SK-N-SH treated with all-trans-retinoic acid at 6 μM for 48 hours (cell line): ENCODE data around the gene KLHL15.

ENCODE experiments used
- ATAC-seq: fragments of 200-7000 bp; cut with Tn5 transposase; 3 replicates; pipeline ENCODE4 v1.9.1; 2020; ENCODE audit warnings: mild to moderate bottlenecking, moderate library complexity
- ARNTL ChIP-seq: fragments of 450-650 bp; formaldehyde crosslinking; IDR thresholded peaks from 2 replicates; pipeline ENCODE4 v1.5.0; 2020; ENCODE audit warnings: low read depth, mild to moderate bottlenecking, moderate library complexity, borderline replicate concordance
- BACH2 ChIP-seq: fragments of 250-450 bp; sonication (Bioruptor Pico); IDR thresholded peaks from 2 replicates; pipeline ENCODE4 v1.9.0; 2021; ENCODE audit warnings: mild to moderate bottlenecking, borderline replicate concordance
- CSDC2 ChIP-seq: fragments of 250-450 bp; sonication (Bioruptor Pico); IDR thresholded peaks from 2 replicates; pipeline ENCODE4 v1.5.0; 2020; ENCODE audit warnings: mild to moderate bottlenecking, moderate library complexity
- ESRRG ChIP-seq: fragments of 250-450 bp; sonication (Bioruptor Pico); IDR thresholded peaks from 2 replicates; pipeline ENCODE4 v1.6.1; 2021; ENCODE audit warnings: mild to moderate bottlenecking
- GLIS3 ChIP-seq: fragments of 250-450 bp; sonication (Bioruptor Pico); IDR thresholded peaks from 2 replicates; pipeline ENCODE4 v1.5.0; 2020; ENCODE audit warnings: mild to moderate bottlenecking, moderate library complexity
- ISL1 ChIP-seq: fragments of 250-450 bp; sonication (Bioruptor Pico); IDR thresholded peaks from 2 replicates; pipeline ENCODE4 v2.1.2; 2022; ENCODE audit warnings: mild to moderate bottlenecking, moderate library complexity
- OSR1 ChIP-seq: fragments of 250-450 bp; sonication (Bioruptor Pico); IDR thresholded peaks from 2 replicates; pipeline ENCODE4 v1.8.0; 2022; ENCODE audit warnings: moderate library complexity, mild to moderate bottlenecking, inconsistent platforms
- PPARA ChIP-seq: fragments of 250-450 bp; sonication (Bioruptor Pico); IDR thresholded peaks from 2 replicates; pipeline ENCODE4 v1.5.0; 2020; ENCODE audit warnings: mild to moderate bottlenecking, borderline replicate concordance
- RARB ChIP-seq: fragments of 250-450 bp; sonication (Bioruptor Pico); IDR thresholded peaks from 2 replicates; pipeline ENCODE4 v1.8.0; 2021; ENCODE audit warnings: mild to moderate bottlenecking, moderate library complexity
- SNAI2 ChIP-seq: fragments of 250-450 bp; sonication (Bioruptor Pico); IDR thresholded peaks from 2 replicates; pipeline ENCODE4 v1.5.0; 2020; ENCODE audit warnings: mild to moderate bottlenecking, moderate library complexity
- TCF4 ChIP-seq: fragments of 250-450 bp; sonication (Bioruptor Pico); IDR thresholded peaks from 2 replicates; pipeline ENCODE4 v1.8.0; 2021; ENCODE audit warnings: mild to moderate bottlenecking, moderate library complexity, borderline replicate concordance
- TOX ChIP-seq: fragments of 250-450 bp; sonication (Bioruptor Pico); IDR thresholded peaks from 2 replicates; pipeline ENCODE4 v1.8.0; 2021; ENCODE audit warnings: mild to moderate bottlenecking, moderate library complexity, borderline replicate concordance
- ZC3H10 ChIP-seq: fragments of 250-450 bp; sonication (Bioruptor Pico); IDR thresholded peaks from 2 replicates; pipeline ENCODE4 v1.5.1; 2021; ENCODE audit warnings: mild to moderate bottlenecking, moderate library complexity
- ZFP3 ChIP-seq: fragments of 250-450 bp; sonication (Bioruptor Pico); IDR thresholded peaks from 2 replicates; pipeline ENCODE4 v1.5.0; 2020; ENCODE audit warnings: mild to moderate bottlenecking, moderate library complexity
- ZFP30 ChIP-seq: fragments of 450-650 bp; formaldehyde crosslinking; IDR thresholded peaks from 2 replicates; pipeline ENCODE4 v1.5.0; 2022; ENCODE audit warnings: mild to moderate bottlenecking, moderate library complexity
- ZNF565 ChIP-seq: fragments of 450-650 bp; formaldehyde crosslinking; conservative IDR thresholded peaks from 2 replicates; pipeline ENCODE4 v1.5.0; 2020; ENCODE audit warnings: low read depth, mild to moderate bottlenecking, moderate library complexity
- ZNF70 ChIP-seq: fragments of 450-650 bp; formaldehyde crosslinking; IDR thresholded peaks from 2 replicates; pipeline ENCODE4 v1.5.0; 2020; ENCODE audit warnings: mild to moderate bottlenecking, moderate library complexity
- ZNF8 ChIP-seq: fragments of 450-650 bp; formaldehyde crosslinking; IDR thresholded peaks from 2 replicates; pipeline ENCODE4 v1.5.0; 2020; ENCODE audit warnings: mild to moderate bottlenecking, moderate library complexity
- TF ChIP-seq, protein P1 (sequence below): fragments of 250-450 bp; sonication (Bioruptor Pico); IDR thresholded peaks from 2 replicates; pipeline ENCODE4 v1.5.1; 2021; ENCODE audit warnings: mild to moderate bottlenecking, moderate library complexity
- TF ChIP-seq, protein P2 (sequence below): fragments of 250-450 bp; sonication (Bioruptor Pico); IDR thresholded peaks from 2 replicates; pipeline ENCODE4 v1.5.0; 2020; ENCODE audit warnings: mild to moderate bottlenecking, moderate library complexity
- TF ChIP-seq, protein P3 (sequence below): fragments of 250-450 bp; sonication (Bioruptor Pico); IDR thresholded peaks from 2 replicates; pipeline ENCODE4 v1.8.0; 2021; ENCODE audit warnings: low read depth, mild to moderate bottlenecking, moderate library complexity, borderline replicate concordance
- TF ChIP-seq, protein P4 (sequence below): fragments of 250-450 bp; sonication (Bioruptor Pico); IDR thresholded peaks from 2 replicates; pipeline ENCODE4 v1.5.1; 2020; ENCODE audit warnings: low read depth, mild to moderate bottlenecking, moderate library complexity
- TF ChIP-seq, protein P5 (sequence below): fragments of 250-450 bp; sonication (Bioruptor Pico); IDR thresholded peaks from 2 replicates; pipeline ENCODE4 v1.8.0; 2020; ENCODE audit warnings: mild to moderate bottlenecking, moderate library complexity, borderline replicate concordance

The KLHL15 gene

DNA sequence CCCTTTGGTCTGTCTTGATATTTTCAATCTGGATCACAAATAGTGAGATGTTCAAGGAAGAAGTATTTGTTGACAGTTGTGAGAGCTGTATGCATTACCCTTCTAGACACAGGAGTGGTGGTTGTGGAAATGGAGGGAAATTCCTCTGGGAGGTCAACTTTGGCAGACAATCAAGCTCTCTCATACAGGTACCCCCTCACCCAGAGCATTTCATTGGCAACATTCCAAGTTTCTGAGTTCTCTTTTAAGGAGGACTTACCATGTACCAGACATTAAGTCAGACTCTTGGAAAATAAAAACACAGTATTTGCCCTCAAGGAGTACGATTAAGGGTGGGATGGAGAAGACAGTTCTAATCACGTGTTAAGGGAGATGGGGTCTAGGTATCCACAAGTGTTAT is 45.3 kb downstream of the KLHL15 start:
- TF ChIP-seq, protein P1, sequence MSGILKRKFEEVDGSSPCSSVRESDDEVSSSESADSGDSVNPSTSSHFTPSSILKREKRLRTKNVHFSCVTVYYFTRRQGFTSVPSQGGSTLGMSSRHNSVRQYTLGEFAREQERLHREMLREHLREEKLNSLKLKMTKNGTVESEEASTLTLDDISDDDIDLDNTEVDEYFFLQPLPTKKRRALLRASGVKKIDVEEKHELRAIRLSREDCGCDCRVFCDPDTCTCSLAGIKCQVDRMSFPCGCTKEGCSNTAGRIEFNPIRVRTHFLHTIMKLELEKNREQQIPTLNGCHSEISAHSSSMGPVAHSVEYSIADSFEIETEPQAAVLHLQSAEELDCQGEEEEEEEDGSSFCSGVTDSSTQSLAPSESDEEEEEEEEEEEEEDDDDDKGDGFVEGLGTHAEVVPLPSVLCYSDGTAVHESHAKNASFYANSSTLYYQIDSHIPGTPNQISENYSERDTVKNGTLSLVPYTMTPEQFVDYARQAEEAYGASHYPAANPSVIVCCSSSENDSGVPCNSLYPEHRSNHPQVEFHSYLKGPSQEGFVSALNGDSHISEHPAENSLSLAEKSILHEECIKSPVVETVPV (CRISPR knock-in tag) = no peak
- TF ChIP-seq ZC3H10 (no peak), OSR1 (CRISPR knock-in tag) (no peak), TCF4 (CRISPR knock-in tag) (no peak), RARB (no peak), ZFP3 (CRISPR knock-in tag) (no peak), ZNF8 (CRISPR knock-in tag) (no peak), ZNF70 (CRISPR knock-in tag) (no peak), ZFP30 (no peak), CSDC2 (CRISPR knock-in tag) (no peak), BACH2 (CRISPR knock-in tag) (no peak), PPARA (no peak), ARNTL (CRISPR knock-in tag) (no peak), ESRRG (no peak), TOX (CRISPR knock-in tag) (no peak), ISL1 (CRISPR knock-in tag) (no peak)
- TF ChIP-seq, protein P2, sequence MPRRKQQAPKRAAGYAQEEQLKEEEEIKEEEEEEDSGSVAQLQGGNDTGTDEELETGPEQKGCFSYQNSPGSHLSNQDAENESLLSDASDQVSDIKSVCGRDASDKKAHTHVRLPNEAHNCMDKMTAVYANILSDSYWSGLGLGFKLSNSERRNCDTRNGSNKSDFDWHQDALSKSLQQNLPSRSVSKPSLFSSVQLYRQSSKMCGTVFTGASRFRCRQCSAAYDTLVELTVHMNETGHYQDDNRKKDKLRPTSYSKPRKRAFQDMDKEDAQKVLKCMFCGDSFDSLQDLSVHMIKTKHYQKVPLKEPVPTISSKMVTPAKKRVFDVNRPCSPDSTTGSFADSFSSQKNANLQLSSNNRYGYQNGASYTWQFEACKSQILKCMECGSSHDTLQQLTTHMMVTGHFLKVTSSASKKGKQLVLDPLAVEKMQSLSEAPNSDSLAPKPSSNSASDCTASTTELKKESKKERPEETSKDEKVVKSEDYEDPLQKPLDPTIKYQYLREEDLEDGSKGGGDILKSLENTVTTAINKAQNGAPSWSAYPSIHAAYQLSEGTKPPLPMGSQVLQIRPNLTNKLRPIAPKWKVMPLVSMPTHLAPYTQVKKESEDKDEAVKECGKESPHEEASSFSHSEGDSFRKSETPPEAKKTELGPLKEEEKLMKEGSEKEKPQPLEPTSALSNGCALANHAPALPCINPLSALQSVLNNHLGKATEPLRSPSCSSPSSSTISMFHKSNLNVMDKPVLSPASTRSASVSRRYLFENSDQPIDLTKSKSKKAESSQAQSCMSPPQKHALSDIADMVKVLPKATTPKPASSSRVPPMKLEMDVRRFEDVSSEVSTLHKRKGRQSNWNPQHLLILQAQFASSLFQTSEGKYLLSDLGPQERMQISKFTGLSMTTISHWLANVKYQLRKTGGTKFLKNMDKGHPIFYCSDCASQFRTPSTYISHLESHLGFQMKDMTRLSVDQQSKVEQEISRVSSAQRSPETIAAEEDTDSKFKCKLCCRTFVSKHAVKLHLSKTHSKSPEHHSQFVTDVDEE (CRISPR knock-in tag) = no peak
- TF ChIP-seq, protein P3, sequence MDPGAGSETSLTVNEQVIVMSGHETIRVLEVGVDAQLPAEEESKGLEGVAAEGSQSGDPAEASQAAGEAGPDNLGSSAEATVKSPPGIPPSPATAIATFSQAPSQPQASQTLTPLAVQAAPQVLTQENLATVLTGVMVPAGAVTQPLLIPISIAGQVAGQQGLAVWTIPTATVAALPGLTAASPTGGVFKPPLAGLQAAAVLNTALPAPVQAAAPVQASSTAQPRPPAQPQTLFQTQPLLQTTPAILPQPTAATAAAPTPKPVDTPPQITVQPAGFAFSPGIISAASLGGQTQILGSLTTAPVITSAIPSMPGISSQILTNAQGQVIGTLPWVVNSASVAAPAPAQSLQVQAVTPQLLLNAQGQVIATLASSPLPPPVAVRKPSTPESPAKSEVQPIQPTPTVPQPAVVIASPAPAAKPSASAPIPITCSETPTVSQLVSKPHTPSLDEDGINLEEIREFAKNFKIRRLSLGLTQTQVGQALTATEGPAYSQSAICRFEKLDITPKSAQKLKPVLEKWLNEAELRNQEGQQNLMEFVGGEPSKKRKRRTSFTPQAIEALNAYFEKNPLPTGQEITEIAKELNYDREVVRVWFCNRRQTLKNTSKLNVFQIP (CRISPR knock-in tag) = no peak
- TF ChIP-seq, protein P4, sequence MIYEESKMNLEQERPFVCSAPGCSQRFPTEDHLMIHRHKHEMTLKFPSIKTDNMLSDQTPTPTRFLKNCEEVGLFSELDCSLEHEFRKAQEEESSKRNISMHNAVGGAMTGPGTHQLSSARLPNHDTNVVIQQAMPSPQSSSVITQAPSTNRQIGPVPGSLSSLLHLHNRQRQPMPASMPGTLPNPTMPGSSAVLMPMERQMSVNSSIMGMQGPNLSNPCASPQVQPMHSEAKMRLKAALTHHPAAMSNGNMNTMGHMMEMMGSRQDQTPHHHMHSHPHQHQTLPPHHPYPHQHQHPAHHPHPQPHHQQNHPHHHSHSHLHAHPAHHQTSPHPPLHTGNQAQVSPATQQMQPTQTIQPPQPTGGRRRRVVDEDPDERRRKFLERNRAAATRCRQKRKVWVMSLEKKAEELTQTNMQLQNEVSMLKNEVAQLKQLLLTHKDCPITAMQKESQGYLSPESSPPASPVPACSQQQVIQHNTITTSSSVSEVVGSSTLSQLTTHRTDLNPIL (CRISPR knock-in tag) = no peak
- TF ChIP-seq, protein P5, sequence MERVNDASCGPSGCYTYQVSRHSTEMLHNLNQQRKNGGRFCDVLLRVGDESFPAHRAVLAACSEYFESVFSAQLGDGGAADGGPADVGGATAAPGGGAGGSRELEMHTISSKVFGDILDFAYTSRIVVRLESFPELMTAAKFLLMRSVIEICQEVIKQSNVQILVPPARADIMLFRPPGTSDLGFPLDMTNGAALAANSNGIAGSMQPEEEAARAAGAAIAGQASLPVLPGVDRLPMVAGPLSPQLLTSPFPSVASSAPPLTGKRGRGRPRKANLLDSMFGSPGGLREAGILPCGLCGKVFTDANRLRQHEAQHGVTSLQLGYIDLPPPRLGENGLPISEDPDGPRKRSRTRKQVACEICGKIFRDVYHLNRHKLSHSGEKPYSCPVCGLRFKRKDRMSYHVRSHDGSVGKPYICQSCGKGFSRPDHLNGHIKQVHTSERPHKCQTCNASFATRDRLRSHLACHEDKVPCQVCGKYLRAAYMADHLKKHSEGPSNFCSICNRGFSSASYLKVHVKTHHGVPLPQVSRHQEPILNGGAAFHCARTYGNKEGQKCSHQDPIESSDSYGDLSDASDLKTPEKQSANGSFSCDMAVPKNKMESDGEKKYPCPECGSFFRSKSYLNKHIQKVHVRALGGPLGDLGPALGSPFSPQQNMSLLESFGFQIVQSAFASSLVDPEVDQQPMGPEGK (CRISPR knock-in tag) = no peak
- ATAC-seq = no peak

DNA sequence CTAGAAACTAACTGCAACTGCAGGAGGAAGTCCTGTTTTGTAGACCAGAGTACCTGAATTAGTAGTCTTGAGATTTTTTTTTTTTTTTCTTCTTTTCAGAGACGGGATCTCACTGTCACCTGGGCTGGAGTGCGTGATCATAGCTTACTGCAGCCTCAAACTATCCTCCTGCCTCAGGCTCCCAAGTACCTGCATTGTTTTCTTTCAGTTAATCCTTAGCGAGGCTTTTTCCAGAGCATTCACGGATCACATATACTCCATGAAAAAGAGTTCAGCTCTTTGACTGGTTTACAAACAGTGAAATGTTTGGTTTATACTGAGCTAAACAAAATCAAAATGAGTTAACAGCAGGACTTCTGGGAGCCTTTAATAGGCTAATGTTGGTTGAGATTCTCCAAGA is 45.8 kb downstream of the KLHL15 start:
- TF ChIP-seq, protein P1 (CRISPR knock-in tag) = no peak
- TF ChIP-seq, protein P3 (CRISPR knock-in tag) = no peak
- TF ChIP-seq RARB (no peak), GLIS3 (CRISPR knock-in tag) (no peak), ZFP3 (CRISPR knock-in tag) (no peak), SNAI2 (CRISPR knock-in tag) (no peak), ZFP30 (no peak), PPARA (no peak), CSDC2 (CRISPR knock-in tag) (no peak), ZC3H10 (no peak), ZNF565 (CRISPR knock-in tag) (no peak), ZNF8 (CRISPR knock-in tag) (no peak)
- ATAC-seq = no peak
